ENCODE results near the gene GGA3.
A peak's percentile ranks its signal among the peaks of the same experiment; 100 is the strongest.

The GGA3 gene

GRCh38 chr17:75242461-75243042, 18.9 kb downstream of the GGA3 start:
- H3K4me1 ChIP-seq (ENCODE audit: insufficient read depth, low read length, severe bottlenecking): peaks cover 53% of the 10 kb centered on the region
- TF ChIP-seq EZH2 (IDR thresholded peaks at IDR 0.05; ENCODE audit: borderline replicate concordance, low read length): no peak
- no peak; the same call in 1 of the 2 replicates for TF ChIP-seq CTCF (IDR thresholded peaks at IDR 0.05; ENCODE audit: low read length)
- H3K27me3 ChIP-seq (ENCODE audit: insufficient read depth, low read length): no peaks in the 10 kb centered on the region
- peaks cover 74% of the 10 kb centered on the region for H3K36me3 ChIP-seq (ENCODE audit: insufficient read depth, low read length)
- H3K27ac ChIP-seq (ENCODE audit: low read depth, low read length, poor library complexity, severe bottlenecking): peak overlapping the region; percentile 94
- no peak overlapping the region; the same call in 1 of the 2 replicates for H3K4me2 ChIP-seq (ENCODE audit: low read length)
- no peaks in the 10 kb centered on the region for H4K20me1 ChIP-seq (ENCODE audit: insufficient read depth, low read length)
- no peak overlapping the region for H2AFZ ChIP-seq (ENCODE audit: low read length)
- peaks cover 7% of the 10 kb centered on the region for H3F3A ChIP-seq (ENCODE audit: insufficient read depth, low read length)
- H3K9me2 ChIP-seq (ENCODE audit: low read depth, low read length): no peaks in the 10 kb centered on the region
- H3K4me3 ChIP-seq (ENCODE audit: low read depth, low read length, poor library complexity, severe bottlenecking): no peak overlapping the region
- no peaks in the 10 kb centered on the region for H3K9me3 ChIP-seq (ENCODE audit: low read length)
- peak overlapping the region; percentile 7; the same call in 1 of the 2 replicates for H3K9ac ChIP-seq (ENCODE audit: low read length)
- no peaks in the 10 kb centered on the region for H3K79me2 ChIP-seq (ENCODE audit: insufficient read depth, low read length)

DNA sequence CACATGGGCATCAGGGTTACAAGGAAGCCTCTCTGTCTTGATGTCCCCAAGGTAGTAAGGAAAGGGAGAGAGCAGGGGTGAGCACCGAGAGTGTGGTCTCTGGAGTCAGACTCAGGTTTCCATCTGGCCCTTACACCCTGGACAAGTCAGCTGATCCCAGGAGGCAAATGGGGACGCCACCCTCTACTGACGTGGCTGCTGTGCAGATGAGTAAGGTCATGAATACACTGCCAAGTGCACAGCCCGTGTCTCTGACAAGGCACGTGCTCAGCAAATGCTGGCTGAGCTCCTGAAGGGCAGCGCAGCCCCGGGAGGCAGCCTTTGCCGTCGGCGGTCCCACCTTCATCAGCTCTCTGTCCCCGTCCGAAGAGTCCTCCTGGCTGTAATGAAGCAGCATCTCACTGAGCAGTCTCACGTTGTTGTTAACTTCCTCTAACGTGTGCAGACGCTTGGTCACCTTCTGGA, 19.4 kb downstream of the GGA3 start:
- H3K9me3 ChIP-seq (ENCODE audit: low read length): no peaks in the 10 kb centered on the region
- TF ChIP-seq CTCF (IDR thresholded peaks at IDR 0.05; ENCODE audit: low read length) (no peak), EZH2 (IDR thresholded peaks at IDR 0.05; ENCODE audit: borderline replicate concordance, low read length) (no peak)
- no peaks in the 10 kb centered on the region for H3K79me2 ChIP-seq (ENCODE audit: insufficient read depth, low read length)
- H3K4me3 ChIP-seq (ENCODE audit: low read depth, low read length, poor library complexity, severe bottlenecking): no peak overlapping the region
- no peaks in the 10 kb centered on the region for H3K27me3 ChIP-seq (ENCODE audit: insufficient read depth, low read length)
- H2AFZ ChIP-seq (ENCODE audit: low read length): no peak overlapping the region
- H4K20me1 ChIP-seq (ENCODE audit: insufficient read depth, low read length): no peaks in the 10 kb centered on the region
- H3K9me2 ChIP-seq (ENCODE audit: low read depth, low read length): no peaks in the 10 kb centered on the region
- H3K27ac ChIP-seq (ENCODE audit: low read depth, low read length, poor library complexity, severe bottlenecking): peak overlapping the region; percentile 94
- H3K4me2 ChIP-seq (ENCODE audit: low read length): no peak overlapping the region; the same call in 1 of the 2 replicates
- H3K9ac ChIP-seq (ENCODE audit: low read length): peak overlapping the region; percentile 7; the same call in 1 of the 2 replicates
- peaks cover 7% of the 10 kb centered on the region for H3F3A ChIP-seq (ENCODE audit: insufficient read depth, low read length)
- peaks cover 53% of the 10 kb centered on the region for H3K4me1 ChIP-seq (ENCODE audit: insufficient read depth, low read length, severe bottlenecking)
- H3K36me3 ChIP-seq (ENCODE audit: insufficient read depth, low read length): peaks cover 80% of the 10 kb centered on the region

- H3F3A ChIP-seq (ENCODE audit: insufficient read depth, low read length): peaks cover 8% of the 10 kb centered on the region
- peaks cover 83% of the 10 kb centered on the region for H3K36me3 ChIP-seq (ENCODE audit: insufficient read depth, low read length)
- H3K27me3 ChIP-seq (ENCODE audit: insufficient read depth, low read length): no peaks in the 10 kb centered on the region
- no peaks in the 10 kb centered on the region for H3K9me3 ChIP-seq (ENCODE audit: low read length)
- peaks cover 52% of the 10 kb centered on the region for H3K4me1 ChIP-seq (ENCODE audit: insufficient read depth, low read length, severe bottlenecking)
- no peaks in the 10 kb centered on the region for H3K79me2 ChIP-seq (ENCODE audit: insufficient read depth, low read length)
- no peak overlapping the region for H2AFZ ChIP-seq (ENCODE audit: low read length)
- no peaks in the 10 kb centered on the region for H3K9me2 ChIP-seq (ENCODE audit: low read depth, low read length)
- peak overlapping the region; percentile 94 for H3K27ac ChIP-seq (ENCODE audit: low read depth, low read length, poor library complexity, severe bottlenecking)
- TF ChIP-seq EZH2 (IDR thresholded peaks at IDR 0.05; ENCODE audit: borderline replicate concordance, low read length) (no peak), CTCF (IDR thresholded peaks at IDR 0.05; ENCODE audit: low read length) (no peak)
- no peak overlapping the region; the same call in 1 of the 2 replicates for H3K9ac ChIP-seq (ENCODE audit: low read length)
- no peak overlapping the region for H3K4me3 ChIP-seq (ENCODE audit: low read depth, low read length, poor library complexity, severe bottlenecking)
- no peak overlapping the region for H3K4me2 ChIP-seq (ENCODE audit: low read length)
- no peaks in the 10 kb centered on the region for H4K20me1 ChIP-seq (ENCODE audit: insufficient read depth, low read length)
These were observed 19.9 kb downstream of the GGA3 start for GRCh38 chr17:75241502-75241901.

All from OCI-LY1 (cell line).